NB4 (cell line): ENCODE results near the gene PARP2.

ENCODE experiments used
- CTCF ChIP-seq: IDR thresholded peaks from one replicate; pipeline ENCODE4 v1.5.1; 2012; ENCODE audit warnings: low read depth, low read length
- MAX ChIP-seq: IDR thresholded peaks from 2 replicates; pipeline ENCODE4 v1.6.1; 2011; ENCODE audit warnings: low read depth, low read length
- POLR2A ChIP-seq: IDR thresholded peaks from 2 replicates; pipeline ENCODE4 v1.6.1; 2011; ENCODE audit warnings: mild to moderate bottlenecking; ENCODE audit not compliant: insufficient read length; ENCODE audit errors: extremely low read depth

- TF ChIP-seq CTCF (no peak), MAX (no peak), POLR2A (no peak)
Observed at GRCh38 chr14:20381341-20381740, 37.9 kb downstream of the PARP2 start.
